Ishikawa (cell line): Measurements from ENCODE around the gene LEPROT.

ENCODE experiments used
- CEBPB ChIP-seq: IDR thresholded peaks from 2 replicates; pipeline ENCODE4 v1.6.1; 2012
- CREB1 ChIP-seq: IDR thresholded peaks from 2 replicates; pipeline ENCODE4 v1.6.1; 2012; ENCODE audit warnings: low read depth
- EGR1 ChIP-seq: IDR thresholded peaks from 2 replicates; pipeline ENCODE4 v1.6.1; 2012
- EP300 ChIP-seq: IDR thresholded peaks from 2 replicates; pipeline ENCODE4 v1.6.1; 2012; ENCODE audit warnings: borderline replicate concordance
- FOXM1 ChIP-seq: IDR thresholded peaks from 2 replicates; pipeline ENCODE4 v1.6.1; 2012; ENCODE audit warnings: low read depth, borderline replicate concordance
- MAX ChIP-seq: IDR thresholded peaks from 2 replicates; pipeline ENCODE4 v1.6.1; 2012
- NFIC ChIP-seq: IDR thresholded peaks from 2 replicates; pipeline ENCODE4 v1.6.1; 2012
- RAD21 ChIP-seq: IDR thresholded peaks from 2 replicates; pipeline ENCODE4 v1.6.1; 2012; ENCODE audit warnings: low read depth
- REST ChIP-seq: IDR thresholded peaks from 2 replicates; pipeline ENCODE4 v1.6.1; 2012; ENCODE audit warnings: low read depth, mild to moderate bottlenecking
- TAF1 ChIP-seq: IDR thresholded peaks from 2 replicates; pipeline ENCODE4 v1.6.1; 2012; ENCODE audit warnings: low read depth, mild to moderate bottlenecking
- TCF12 ChIP-seq: IDR thresholded peaks from 2 replicates; pipeline ENCODE4 v1.6.1; 2012; ENCODE audit warnings: low read depth
- TEAD4 ChIP-seq: IDR thresholded peaks from 2 replicates; pipeline ENCODE4 v1.6.1; 2012
- USF1 ChIP-seq: IDR thresholded peaks from 2 replicates; pipeline ENCODE4 v1.6.1; 2012
- YY1 ChIP-seq: IDR thresholded peaks from 2 replicates; pipeline ENCODE4 v1.6.1; 2012; ENCODE audit warnings: low read depth
- ZBTB7A ChIP-seq: IDR thresholded peaks from 2 replicates; pipeline ENCODE4 v1.6.1; 2012; ENCODE audit warnings: low read depth

Gene LEPROT

GRCh38 chr1:65477414-65478378 lies 57.2 kb downstream of the LEPROT start:
- no peak for TF ChIP-seq NFIC
- no peak for TF ChIP-seq YY1
- TF ChIP-seq FOXM1, result no peak
- no peak for TF ChIP-seq CEBPB
- no peak for TF ChIP-seq TCF12
- TF ChIP-seq REST, result no peak
- TF ChIP-seq TEAD4, result no peak
- no peak for TF ChIP-seq CREB1
- TF ChIP-seq EP300, result no peak
- no peak for TF ChIP-seq TAF1
- no peak for TF ChIP-seq USF1
- TF ChIP-seq MAX, result no peak
- TF ChIP-seq EGR1, result no peak
- TF ChIP-seq ZBTB7A, result no peak

- no peak for TF ChIP-seq EGR1
These were observed 58.0 kb downstream of the LEPROT start for GRCh38 chr1:65478379-65479026.

GRCh38 chr1:65479554-65480204 lies 59.2 kb downstream of the LEPROT start:
- TF ChIP-seq EGR1 (no peak), CEBPB (no peak), YY1 (no peak), RAD21 (no peak), USF1 (no peak), EP300 (no peak), TAF1 (no peak), FOXM1 (no peak), MAX (no peak), ZBTB7A (no peak), REST (no peak), NFIC (no peak), CREB1 (no peak), TEAD4 (no peak)

GRCh38 chr1:65480684-65481405 lies 60.4 kb downstream of the LEPROT start:
- TF ChIP-seq TCF12 (no peak), REST (no peak), TEAD4 (no peak), CEBPB (no peak), TAF1 (no peak), MAX (no peak), EGR1 (no peak), RAD21 (no peak), YY1 (no peak), FOXM1 (no peak), CREB1 (no peak), ZBTB7A (no peak), EP300 (no peak), NFIC (no peak), USF1 (no peak)
